H1 (cell line): Measurements from ENCODE around the gene UBL4A. TPM values are rescaled to one million over a fixed set of nuclear protein-coding genes. Genes with fewer than 3 reads are reported as not detected.

ENCODE experiments used
- CTCF ChIA-PET: fragments of 300-600 bp; sonication (Branson Sonifier 250); formaldehyde crosslinking; loops from one replicate; lab custom pipeline; 2021; ENCODE audit not compliant: partially characterized antibody; lab: Charles Lee
- POLR2A ChIA-PET: fragments of 300-600 bp; sonication (Branson Sonifier 250); formaldehyde crosslinking; loops from one replicate; lab custom pipeline; 2021; ENCODE audit warnings: inconsistent platforms; ENCODE audit not compliant: partially characterized antibody; lab: Charles Lee
- DNase-seq, 2 experiments: peaks; one replicate each; pipeline versions ENCODE4 v3.0.0 to v3.0.0-alpha.2; 2010 to 2022; ENCODE audit warnings: low spot score in 2 of 2, low read depth in 1 of 2, mixed read lengths in 1 of 2
- FAIRE-seq: peaks from 2 replicates; lab custom pipeline; 2011; peaks lifted over from hg19 to GRCh38; lab: Jason Lieb, UNC
- H2AFZ ChIP-seq: 2 replicates; pipeline ENCODE4 v1.8.1; 2012; ENCODE audit warnings: low read length, inconsistent platforms
- H2AK5ac ChIP-seq: 2 replicates; pipeline ENCODE4 v1.6.1; 2013; ENCODE audit warnings: low read depth, low read length
- H2BK120ac ChIP-seq: replicated peaks from 2 replicates; pipeline ENCODE3; 2013; ENCODE audit warnings: low read depth, low read length, inconsistent platforms
- H2BK12ac ChIP-seq: 2 replicates; pipeline ENCODE4 v1.6.1; 2013; ENCODE audit warnings: low read depth, low read length
- H2BK15ac ChIP-seq: 2 replicates; pipeline ENCODE4 v1.6.1; 2013; ENCODE audit warnings: low read length
- H2BK20ac ChIP-seq: 2 replicates; pipeline ENCODE4 v1.6.1; 2013; ENCODE audit warnings: low read length
- H2BK5ac ChIP-seq: 2 replicates; pipeline ENCODE4 v1.6.1; 2013; ENCODE audit warnings: low read depth, low read length
- H3K14ac ChIP-seq: 2 replicates; pipeline ENCODE4 v1.6.1; 2013; ENCODE audit warnings: inconsistent platforms; ENCODE audit not compliant: insufficient read length
- H3K18ac ChIP-seq: 2 replicates; pipeline ENCODE4 v1.6.1; 2013; ENCODE audit warnings: low read length; ENCODE audit errors: extremely low read depth
- H3K23ac ChIP-seq: 2 replicates; pipeline ENCODE4 v1.6.1; 2013; ENCODE audit warnings: inconsistent platforms; ENCODE audit not compliant: insufficient read length
- H3K23me2 ChIP-seq: 2 replicates; pipeline ENCODE4 v1.6.1; 2013; ENCODE audit warnings: low read depth, low read length
- H3K27ac ChIP-seq: 2 replicates; pipeline ENCODE4 v1.6.1; 2011; ENCODE audit warnings: low read depth, low read length, inconsistent platforms
- H3K27me3 ChIP-seq, 4 experiments: replicated peaks in 1 of 4; 1 replicate in 1 of 4; 2 replicates in 3 of 4; pipeline versions ENCODE4 v1.6.1 to v1.8.1; 2011 to 2013; ENCODE audit warnings: low read length in 3 of 4, mild to moderate bottlenecking in 3 of 4, inconsistent platforms in 2 of 4, mixed read lengths in 2 of 4, moderate library complexity in 1 of 4; ENCODE audit not compliant: control insufficient read depth in 3 of 4, insufficient read depth in 3 of 4; ENCODE audit errors: extremely low read depth in 1 of 4
- H3K36me3 ChIP-seq, 4 experiments: 2 replicates each; pipeline versions ENCODE4 v1.6.1 to v1.8.1; 2011 to 2013; ENCODE audit warnings: mild to moderate bottlenecking in 4 of 4, low read length in 3 of 4, moderate library complexity in 2 of 4, control low read depth in 1 of 4, inconsistent platforms in 1 of 4; ENCODE audit not compliant: insufficient read depth in 4 of 4, control insufficient read depth in 2 of 4
- H3K4ac ChIP-seq: replicated peaks from 2 replicates; pipeline ENCODE3; 2013; ENCODE audit warnings: low read length, low read depth, mixed read lengths, inconsistent platforms; ENCODE audit not compliant: insufficient read length
- H3K4me1 ChIP-seq, 4 experiments: replicated peaks in 1 of 4; 1 replicate in 1 of 4; 2 replicates in 3 of 4; pipeline versions ENCODE4 v1.6.1 to v1.8.1; 2011 to 2013; ENCODE audit warnings: low read length in 3 of 4, inconsistent platforms in 2 of 4, mixed read lengths in 1 of 4; ENCODE audit not compliant: insufficient read depth in 4 of 4, control insufficient read depth in 3 of 4
- H3K4me2 ChIP-seq, 2 experiments: 2 replicates each; pipeline versions ENCODE4 v1.6.1 to v1.8.1; 2011 to 2013; ENCODE audit warnings: low read depth in 2 of 2, low read length in 2 of 2, control low read depth in 1 of 2, inconsistent platforms in 1 of 2, mild to moderate bottlenecking in 1 of 2; ENCODE audit not compliant: insufficient read depth in 1 of 2
- H3K4me3 ChIP-seq, 4 experiments: fragments of 200-600, 300-600 bp in 1 of 4; sonication (generic), shearing (Covaris generic), sonication (Bioruptor Twin) in 1 of 4; 2 replicates each; pipeline versions ENCODE4 v1.5.1 to v1.8.1; 2011 to 2016; ENCODE audit warnings: low read length in 4 of 4, low read depth in 3 of 4, control low read depth in 2 of 4, inconsistent platforms in 2 of 4, mild to moderate bottlenecking in 2 of 4, mixed read lengths in 1 of 4, moderate library complexity in 1 of 4; ENCODE audit not compliant: insufficient read depth in 2 of 4; ENCODE audit errors: extremely low read depth in 1 of 4
- H3K56ac ChIP-seq: replicated peaks from 2 replicates; pipeline ENCODE3; 2013; ENCODE audit warnings: low read depth, mild to moderate bottlenecking, mixed read lengths, low read length, inconsistent platforms; ENCODE audit not compliant: insufficient read length
- H3K79me1 ChIP-seq: 2 replicates; pipeline ENCODE4 v1.6.1; 2013; ENCODE audit warnings: low read depth, low read length, control low read depth
- H3K79me2 ChIP-seq, 2 experiments: 2 replicates each; pipeline versions ENCODE4 v1.6.1 to v1.8.1; 2012 to 2013; ENCODE audit warnings: low read length in 2 of 2, mild to moderate bottlenecking in 2 of 2, inconsistent platforms in 1 of 2; ENCODE audit not compliant: insufficient read depth in 2 of 2, control insufficient read depth in 1 of 2
- H3K9ac ChIP-seq, 4 experiments: replicated peaks in 1 of 4; 1 replicate in 1 of 4; 2 replicates in 3 of 4; pipeline versions ENCODE4 v1.6.1 to v1.8.1; 2011 to 2013; ENCODE audit warnings: low read depth in 3 of 4, low read length in 3 of 4, control low read depth in 2 of 4, mild to moderate bottlenecking in 2 of 4, moderate library complexity in 2 of 4, inconsistent platforms in 1 of 4; ENCODE audit errors: extremely low read depth in 1 of 4
- H3K9me3 ChIP-seq, 2 experiments: 2 replicates each; pipeline versions ENCODE4 v1.6.1 to v1.8.1; 2012 to 2013; ENCODE audit warnings: mild to moderate bottlenecking in 2 of 2, moderate library complexity in 2 of 2, control low read depth in 1 of 2, inconsistent platforms in 1 of 2, low read depth in 1 of 2, low read length in 1 of 2, mixed read lengths in 1 of 2; ENCODE audit not compliant: insufficient read depth in 2 of 2
- H4K20me1 ChIP-seq, 2 experiments: replicated peaks in 1 of 2; 2 replicates each; pipeline versions ENCODE3 to v1.8.1; 2011 to 2013; ENCODE audit warnings: inconsistent platforms in 2 of 2, low read length in 2 of 2, mild to moderate bottlenecking in 1 of 2; ENCODE audit not compliant: insufficient read depth in 2 of 2, control insufficient read depth in 1 of 2
- H4K5ac ChIP-seq: 2 replicates; pipeline ENCODE4 v1.6.1; 2013; ENCODE audit warnings: low read length, low read depth, mixed read lengths, inconsistent platforms; ENCODE audit not compliant: insufficient read length
- H4K8ac ChIP-seq: 2 replicates; pipeline ENCODE4 v1.8.0; 2013; ENCODE audit warnings: mild to moderate bottlenecking, moderate library complexity, low read length, inconsistent platforms; ENCODE audit not compliant: insufficient read depth; ENCODE audit errors: extremely low read depth
- H4K91ac ChIP-seq: replicated peaks from 2 replicates; pipeline ENCODE3; 2013; ENCODE audit warnings: low read length, mixed read lengths, inconsistent platforms; ENCODE audit not compliant: insufficient read length
- CTBP2 ChIP-seq: IDR thresholded peaks from 2 replicates; pipeline ENCODE4 v1.7.0; 2011; ENCODE audit warnings: borderline replicate concordance, mild to moderate bottlenecking, moderate library complexity, mixed read lengths, low read length; ENCODE audit not compliant: insufficient read depth, insufficient read length
- E2F6 ChIP-seq: IDR thresholded peaks from 2 replicates; pipeline ENCODE4 v1.6.1; 2012; ENCODE audit warnings: inconsistent platforms
- EZH2 ChIP-seq: fragments of 200-600 bp; sonication (generic); IDR thresholded peaks from 2 replicates; pipeline ENCODE4 v1.7.1; 2012; ENCODE audit warnings: low read depth, mild to moderate bottlenecking, moderate library complexity, low read length, inconsistent platforms; ENCODE audit not compliant: severe bottlenecking
- FOSL1 ChIP-seq: IDR thresholded peaks from 2 replicates; pipeline ENCODE4 v1.6.1; 2011; ENCODE audit warnings: mild to moderate bottlenecking, low read depth, low read length, moderate library complexity; ENCODE audit not compliant: insufficient read depth
- POLR2A ChIP-seq, 2 experiments: IDR thresholded peaks; 1 replicate in 1 of 2; 2 replicates in 1 of 2; pipeline ENCODE4 v1.6.1; 2011; ENCODE audit warnings: low read depth in 2 of 2, low read length in 2 of 2, mild to moderate bottlenecking in 2 of 2; ENCODE audit errors: control extremely low read depth in 1 of 2
- POU5F1 ChIP-seq: IDR thresholded peaks from 2 replicates; pipeline ENCODE4 v1.6.1; 2011; ENCODE audit warnings: low read depth, mild to moderate bottlenecking, low read length, moderate library complexity
- RBBP5 ChIP-seq: IDR thresholded peaks from 2 replicates; pipeline ENCODE4 v1.7.1; 2012; ENCODE audit warnings: low read depth, mild to moderate bottlenecking, inconsistent platforms, low read length, moderate library complexity, borderline replicate concordance
- WGBS, 2 experiments: shearing (Covaris generic) in 1 of 2; methylation state at CpG; one replicate each; pipeline versions ENCODE4 v1.1.6 to v1.1.7; 2013 to 2015; ENCODE audit warnings: low lambda C conversion rate in 2 of 2, mixed read lengths in 2 of 2, inconsistent platforms in 1 of 2, low coverage in 1 of 2, missing lambda C conversion rate in 1 of 2; ENCODE audit not compliant: insufficient replicate concordance in 2 of 2, insufficient coverage in 1 of 2, insufficient read length in 1 of 2; ENCODE audit errors: extremely low coverage in 1 of 2, missing lambda C conversion rate in 1 of 2; 5-methylcytosine and 5-hydroxymethylcytosine counted together
- polyA plus RNA-seq, 7 experiments: library from polyadenylated mRNA; depleted of rRNA in 3 of 7; stranded (reverse) in 5 of 7; unstranded in 2 of 7; fragments of >200 nt in 5 of 7; fragments of 200-250 nt in 2 of 7; gene quantifications; 1 replicate in 5 of 7; 2 replicates in 1 of 7; 4 replicates in 1 of 7; pipeline versions ENCODE4 v1.2.1 to v1.2.3, GENCODE V29; 2011 to 2013; ENCODE audit warnings: missing spikeins in 2 of 7, mixed read lengths in 2 of 7
- total RNA-seq: library from RNA; stranded (reverse); fragmentation: NEBNext Ultra II Directional; extraction: Animal tissue kit (Norgen Biotek cat#: 25700); gene quantifications from 2 replicates; pipeline ENCODE4 v1.2.1, GENCODE V29; 2021

The UBL4A gene
- total and polyA plus RNA-seq, 2 of the 8 experiments (the other 6 are each of a cell fraction or from before 2014, with no cell fraction given) = 23.1 to 31.7 TPM

GRCh38 chrX:154525606-154526490 lies 39.4 kb upstream of the UBL4A start:
- Histone ChIP-seq H3K27me3 (peaks cover 0 to 11% (median 2%) of the 10 kb centered on the region in 4 experiments; a peak in 4 of 7 replicates), H3K4me3 (no peak overlapping the region), H3K79me2 (no peaks in the 10 kb centered on the region), H3K18ac (no peak overlapping the region), H3K14ac (no peak overlapping the region), H3K36me3 (no peaks in the 10 kb centered on the region), H2BK12ac (no peak overlapping the region), H4K91ac (no peak overlapping the region), H3K4me2 (no peak overlapping the region), H4K8ac (no peak overlapping the region), H4K20me1 (no peaks in the 10 kb centered on the region), H2AFZ (no peak overlapping the region), H2BK5ac (no peak overlapping the region), H2BK20ac (no peak overlapping the region), H2AK5ac (no peak overlapping the region), H3K4ac (no peak overlapping the region), H4K5ac (no peak overlapping the region), H2BK15ac (no peak overlapping the region), H3K23ac (no peak overlapping the region), H3K9ac (no peak overlapping the region), H2BK120ac (no peak overlapping the region), H3K9me3 (no peaks in the 10 kb centered on the region), H3K56ac (no peak overlapping the region), H3K23me2 (peaks cover 2% of the 10 kb centered on the region; the same call in 1 of the 2 replicates), H3K4me1 (0 out of 7 replicates have a peak, but pooled peaks cover 0 to 3% (median 0%) of the 10 kb centered on the region in 4 experiments), H3K79me1 (no peaks in the 10 kb centered on the region), H3K27ac (no peak overlapping the region)
- ChIA-PET POLR2A (interaction anchor here (0.9 to 1.0 kb wide), 2 partner anchors 9 to 11 kb away, joined by 4 read pairs; no protein-coding TSS in a partner anchor), CTCF (interaction anchor here (0.8 to 1.8 kb wide), 7 partner anchors 9 to 153 kb away, joined by 3 to 7 read pairs (median 3); no protein-coding TSS in a partner anchor)
- DNase-seq (no peak), FAIRE-seq (no peak)
- no peak for TF ChIP-seq EZH2
- no peak for TF ChIP-seq CTBP2
- no peak for TF ChIP-seq RBBP5
- no peak for TF ChIP-seq POU5F1
- no peak for TF ChIP-seq POLR2A (IDR thresholded peaks at IDR 0.05; ENCODE audit: control extremely low read depth in 1 of 2, low read depth in 2 of 2, low read length in 2 of 2)
- no peak for TF ChIP-seq E2F6
- no peak for TF ChIP-seq FOSL1
- 92% methylated on average over 13 of the region's 14 CpGs; no CpG with 5 or more reads in 1 of the 2 experiments for WGBS, 2 experiments
